HEK293T (cell line): ENCODE data around the gene TCHP.

ENCODE experiments used
- ARNT ChIP-seq: fragments of 450-650 bp; IDR thresholded peaks from 2 replicates; pipeline ENCODE4 v1.6.1; 2017; ENCODE audit warnings: mild to moderate bottlenecking
- BHLHE40 ChIP-seq: fragments of 450-650 bp; IDR thresholded peaks from 2 replicates; pipeline ENCODE4 v1.6.1; 2016; ENCODE audit warnings: mild to moderate bottlenecking, moderate library complexity, borderline replicate concordance
- CTBP1 ChIP-seq: fragments of 450-650 bp; IDR thresholded peaks from 2 replicates; pipeline ENCODE4 v1.6.1; 2016; ENCODE audit warnings: borderline replicate concordance
- FOXA1 ChIP-seq: fragments of 450-650 bp; IDR thresholded peaks from 2 replicates; pipeline ENCODE4 v1.6.1; 2016; ENCODE audit warnings: mild to moderate bottlenecking
- FOXK2 ChIP-seq: fragments of 450-650 bp; IDR thresholded peaks from 2 replicates; pipeline ENCODE4 v1.6.1; 2016; ENCODE audit warnings: mild to moderate bottlenecking
- FOXM1 ChIP-seq: fragments of 450-650 bp; IDR thresholded peaks from 2 replicates; pipeline ENCODE4 v1.6.1; 2017; ENCODE audit warnings: mild to moderate bottlenecking, borderline replicate concordance
- SP1 ChIP-seq: fragments of 450-650 bp; IDR thresholded peaks from 2 replicates; pipeline ENCODE4 v1.6.1; 2017

GRCh38 chr12:109963743-109964429, 63.8 kb downstream of the TCHP start:
- no peak for TF ChIP-seq CTBP1
- no peak for TF ChIP-seq FOXK2
- TF ChIP-seq BHLHE40: no peak
- no peak for TF ChIP-seq FOXM1
- no peak for TF ChIP-seq FOXA1
- TF ChIP-seq ARNT: no peak
- TF ChIP-seq SP1: no peak
